Activated CD4-positive, alpha-beta memory T cell treated with anti-CD3 and anti-CD28 coated beads for 36 hours (primary cell): ENCODE measurements around the gene MAST4. TPM values are rescaled to one million over a fixed set of nuclear protein-coding genes. Genes with fewer than 3 reads are reported as not detected.
"Not testable (repeated sequence)": the region's sequence is repeated elsewhere in the genome, so short reads cannot be mapped to it uniquely, and the experiment has no call there.

Experiments
- CTCF ChIA-PET: fragments of 350-600 bp; sonication (Branson Sonifier 250); formaldehyde crosslinking; loops from one replicate; lab custom pipeline; 2021; ENCODE audit warnings: antibody characterized with exemption, inconsistent platforms; lab: Charles Lee
- POLR2A ChIA-PET: fragments of 350-600 bp; sonication (Branson Sonifier 250); formaldehyde crosslinking; loops from one replicate; lab custom pipeline; 2021; ENCODE audit warnings: antibody characterized with exemption; lab: Charles Lee
- DNase-seq: peaks from one replicate; pipeline ENCODE4 v3.0.0-alpha.2; 2020
- H3K27ac Mint-ChIP-seq: one replicate; pipeline ENCODE4 v1.8.0; 2021; ENCODE audit warnings: mixed read lengths
- H3K27me3 Mint-ChIP-seq: one replicate; pipeline ENCODE4 v1.8.0; 2021; ENCODE audit warnings: mixed read lengths
- H3K36me3 Mint-ChIP-seq: one replicate; pipeline ENCODE4 v1.8.0; 2021; ENCODE audit warnings: mixed read lengths
- H3K4me1 Mint-ChIP-seq: one replicate; pipeline ENCODE4 v1.8.0; 2021; ENCODE audit warnings: low read depth, mixed read lengths
- H3K4me3 Mint-ChIP-seq: one replicate; pipeline ENCODE4 v1.8.0; 2021; ENCODE audit warnings: mild to moderate bottlenecking, mixed read lengths
- H3K9me3 Mint-ChIP-seq: one replicate; pipeline ENCODE4 v1.8.0; 2021; ENCODE audit warnings: mixed read lengths
- intact Hi-C: fragments of 100-400 bp; cut with micrococcal nuclease; formaldehyde crosslinking; loops from one replicate; pipeline ENCODE4 v1.15.1; 2023
- total RNA-seq, 2 experiments: library from RNA; stranded (reverse); gene quantifications; one replicate each; pipeline ENCODE4 v1.2.3, GENCODE V29; 2021

Gene MAST4
- total RNA-seq, 2 experiments from 2014 or later, result 30.2 to 30.3 TPM

- Mint-ChIP-seq H3K4me1 (peaks cover 2% of the 10 kb centered on the region), H3K27ac (no peak overlapping the region), H3K9me3 (no peaks in the 10 kb centered on the region), H3K36me3 (no peaks in the 10 kb centered on the region), H3K27me3 (peaks cover 23% of the 10 kb centered on the region), H3K4me3 (no peak overlapping the region)
- intact Hi-C loops, result no loop called here
- ChIA-PET POLR2A (no interaction called here), CTCF (no interaction called here)
- DNase-seq, result no peak
These were observed 214.7 kb downstream of the MAST4 start for GRCh38 chr5:66810848-66811261.

- H3K4me1 Mint-ChIP-seq, result peaks cover 2% of the 10 kb centered on the region
- no peak overlapping the region for H3K4me3 Mint-ChIP-seq
- ChIA-PET POLR2A (no interaction called here), CTCF (interaction anchor here (0.9 to 3.6 kb wide), 6 partner anchors 16 to 506 kb away, joined by 3 to 40 read pairs (median 4); no protein-coding TSS in a partner anchor)
- intact Hi-C loops, result no loop called here
- no peaks in the 10 kb centered on the region for H3K36me3 Mint-ChIP-seq
- H3K27me3 Mint-ChIP-seq, result peaks cover 17% of the 10 kb centered on the region
- DNase-seq, result no peak
- H3K9me3 Mint-ChIP-seq, result no peaks in the 10 kb centered on the region
- no peak overlapping the region for H3K27ac Mint-ChIP-seq
These were observed 216.1 kb downstream of the MAST4 start for GRCh38 chr5:66812291-66812690.

- intact Hi-C loops, result no loop called here
- H3K4me3 Mint-ChIP-seq, result no peak overlapping the region
These were observed 217.1 kb downstream of the MAST4 start for GRCh38 chr5:66813306-66813705.

DNA sequence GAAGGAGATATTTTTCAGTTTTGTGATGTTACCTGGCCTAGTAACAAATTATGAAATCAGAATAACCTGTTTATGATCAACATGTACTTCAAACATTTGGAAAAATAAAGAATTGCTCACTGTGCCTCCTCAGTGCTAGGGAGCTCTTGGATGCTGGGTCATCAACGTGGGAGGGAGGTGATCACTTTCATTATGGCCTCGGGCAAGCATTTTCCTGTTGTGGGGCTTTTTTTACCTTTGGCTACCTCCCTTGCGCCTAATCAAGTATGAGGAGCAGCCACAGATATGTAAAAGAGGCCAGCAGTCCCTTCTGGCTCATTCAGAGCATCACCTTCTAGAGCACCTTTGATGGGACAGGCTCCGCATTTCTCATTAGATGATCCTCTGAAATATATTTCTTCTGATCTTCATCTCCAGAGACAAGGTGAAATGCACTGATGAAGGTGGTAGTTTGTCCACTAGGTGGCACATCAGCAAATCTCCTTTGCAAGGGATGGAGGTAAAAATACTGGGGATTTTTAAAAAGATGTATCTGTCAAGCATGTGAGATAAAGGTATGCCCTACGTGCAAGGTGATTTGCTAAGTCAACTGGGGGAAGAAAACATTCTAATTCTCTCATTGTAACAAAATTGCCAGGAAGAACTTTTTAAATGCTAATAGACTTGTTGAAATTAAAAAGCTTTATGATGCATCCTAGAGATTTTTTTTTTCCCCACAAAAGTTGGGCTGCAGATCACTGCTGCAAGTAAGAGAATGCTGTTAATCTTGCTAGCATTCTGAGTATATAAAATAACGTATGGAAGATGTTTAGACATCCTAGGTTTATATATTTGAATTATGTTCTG lies 218.2 kb downstream of the MAST4 start:
- Mint-ChIP-seq H3K27me3 (peaks cover 8% of the 10 kb centered on the region), H3K9me3 (no peaks in the 10 kb centered on the region), H3K4me3 (no peak overlapping the region), H3K4me1 (peaks cover 2% of the 10 kb centered on the region), H3K36me3 (no peaks in the 10 kb centered on the region), H3K27ac (no peak overlapping the region)
- POLR2A ChIA-PET, result no interaction called here
- CTCF ChIA-PET, result interaction anchor here (0.7 to 3.6 kb wide), 27 partner anchors 9 to 508 kb away, joined by 3 to 40 read pairs (median 4); no protein-coding TSS in a partner anchor
- peak; percentile 56 for DNase-seq
- intact Hi-C loops, result loop anchor here (1.0 kb wide), 1 partner anchor 50 kb away; no protein-coding TSS in a partner anchor

More at GRCh38 chr5:66813306-66813705, 217.1 kb downstream of the MAST4 start:
- H3K27ac Mint-ChIP-seq, result no peak overlapping the region
- no peaks in the 10 kb centered on the region for H3K9me3 Mint-ChIP-seq
- peaks cover 2% of the 10 kb centered on the region for H3K4me1 Mint-ChIP-seq
- CTCF ChIA-PET, result interaction anchor here (0.6 to 3.6 kb wide), 10 partner anchors 11 to 1751 kb away, joined by 3 to 40 read pairs (median 4); no protein-coding TSS in a partner anchor
- DNase-seq, result no peak
- H3K36me3 Mint-ChIP-seq, result no peaks in the 10 kb centered on the region
- POLR2A ChIA-PET, result no interaction called here
- H3K27me3 Mint-ChIP-seq, result peaks cover 12% of the 10 kb centered on the region

DNA sequence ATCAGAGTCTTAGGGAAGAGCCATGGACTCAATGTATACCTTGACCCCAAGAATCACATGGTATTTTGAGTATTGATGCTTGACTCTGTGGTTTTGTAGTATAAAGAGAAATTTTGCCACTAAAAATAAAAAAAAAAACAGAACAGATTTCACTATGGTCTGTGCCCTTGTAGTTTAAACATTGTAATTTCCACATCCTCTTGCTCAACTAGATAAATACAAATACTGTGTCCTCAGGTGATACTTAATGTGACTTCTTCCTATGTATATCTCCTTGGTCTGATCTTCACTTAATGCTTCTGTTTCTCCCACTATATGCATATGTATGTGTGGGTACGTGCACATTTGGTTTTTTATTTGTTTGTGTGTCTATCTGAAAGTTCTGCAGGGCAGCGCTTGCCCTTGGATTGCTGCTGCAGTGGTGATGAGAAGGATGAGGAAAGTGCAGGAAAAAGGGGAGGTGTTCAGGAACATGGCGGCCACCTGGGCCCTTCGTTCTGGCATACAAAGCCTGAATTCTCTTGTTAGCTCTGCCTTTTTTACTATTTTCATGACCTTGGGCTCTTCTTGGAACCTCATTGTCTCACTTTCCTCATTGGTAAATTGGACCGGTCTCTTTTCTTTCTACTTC lies 222.2 kb downstream of the MAST4 start:
- DNase-seq, result no peak
- Mint-ChIP-seq H3K4me3 (no peak overlapping the region), H3K27me3 (peaks cover 3% of the 10 kb centered on the region), H3K9me3 (no peaks in the 10 kb centered on the region), H3K36me3 (no peaks in the 10 kb centered on the region), H3K4me1 (peaks cover 25% of the 10 kb centered on the region), H3K27ac (no peak overlapping the region)
- ChIA-PET POLR2A (no interaction called here), CTCF (interaction anchor here (0.9 to 2.0 kb wide), 6 partner anchors 11 to 512 kb away, joined by 3 to 17 read pairs (median 4); no protein-coding TSS in a partner anchor)
- intact Hi-C loops, result no loop called here

DNA sequence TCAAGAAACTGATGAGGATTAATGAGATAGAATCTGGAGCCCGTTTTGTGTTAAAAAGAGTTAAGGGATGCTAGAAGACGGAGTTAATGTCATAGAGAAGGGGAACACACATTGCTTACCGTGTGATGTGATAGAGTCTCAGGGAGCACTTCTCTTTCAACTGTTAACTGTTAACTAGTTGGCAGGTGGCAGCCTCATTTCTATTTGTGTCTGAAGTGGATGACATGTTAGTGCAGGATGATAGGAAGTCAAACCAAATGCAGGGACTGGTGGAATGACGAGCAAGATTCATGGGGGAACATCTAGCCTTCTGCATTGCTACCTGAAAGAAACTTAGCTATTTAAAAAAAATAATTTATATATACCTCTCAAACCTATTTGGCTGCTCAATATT lies 222.7 kb downstream of the MAST4 start:
- H3K9me3 Mint-ChIP-seq, result no peaks in the 10 kb centered on the region
- no peak overlapping the region for H3K27ac Mint-ChIP-seq
- no peak for DNase-seq
- ChIA-PET CTCF (interaction anchor here (0.6 to 2.0 kb wide), 2 partner anchors 11 to 38 kb away, joined by 4 to 17 read pairs; no protein-coding TSS in a partner anchor), POLR2A (interaction anchor here (1.1 kb wide), 1 partner anchor 10 kb away, joined by 4 read pairs; no protein-coding TSS in a partner anchor)
- intact Hi-C loops, result no loop called here
- peaks cover 30% of the 10 kb centered on the region for H3K4me1 Mint-ChIP-seq
- H3K27me3 Mint-ChIP-seq, result peaks cover under 1% of the 10 kb centered on the region
- no peaks in the 10 kb centered on the region for H3K36me3 Mint-ChIP-seq
- no peak overlapping the region for H3K4me3 Mint-ChIP-seq

DNA sequence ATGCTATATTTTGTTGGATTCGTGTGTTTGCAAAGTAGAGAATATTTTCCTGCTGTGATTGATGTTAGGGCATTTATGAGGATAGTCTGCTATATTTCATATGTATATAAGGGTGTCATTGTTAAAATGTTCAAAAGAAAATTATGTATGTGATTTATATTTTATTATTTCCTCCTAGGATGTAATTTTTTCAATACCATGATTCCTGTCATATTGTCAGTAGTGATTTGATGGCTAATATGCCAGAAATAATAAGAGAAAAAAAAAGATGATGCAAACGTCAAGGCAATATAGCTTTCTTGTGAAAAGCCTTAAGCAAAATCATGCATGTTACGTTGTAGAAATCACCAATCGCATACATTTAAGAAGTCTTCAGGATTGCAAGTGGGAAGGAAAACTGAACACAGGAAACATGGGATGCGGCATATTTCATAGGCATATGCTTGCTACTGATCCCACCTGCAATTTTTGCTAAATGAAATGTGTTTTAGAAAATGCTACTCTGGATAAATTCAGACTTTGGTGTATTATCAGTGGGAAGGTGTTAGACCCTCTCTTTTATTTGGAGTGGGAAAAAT lies 224.5 kb downstream of the MAST4 start:
- H3K27me3 Mint-ChIP-seq, result no peaks in the 10 kb centered on the region
- H3K9me3 Mint-ChIP-seq, result no peaks in the 10 kb centered on the region
- H3K36me3 Mint-ChIP-seq, result no peaks in the 10 kb centered on the region
- DNase-seq, result no peak
- intact Hi-C loops, result no loop called here
- H3K4me3 Mint-ChIP-seq, result no peak overlapping the region
- H3K27ac Mint-ChIP-seq, result no peak overlapping the region
- CTCF ChIA-PET, result interaction anchor here (0.6 to 2.0 kb wide), 7 partner anchors 9 to 513 kb away, joined by 3 to 17 read pairs (median 4); no protein-coding TSS in a partner anchor
- POLR2A ChIA-PET, result no interaction called here
- H3K4me1 Mint-ChIP-seq, result peaks cover 34% of the 10 kb centered on the region

GRCh38 chr5:66821688-66822429 lies 225.7 kb downstream of the MAST4 start:
- Mint-ChIP-seq H3K9me3 (no peaks in the 10 kb centered on the region), H3K27ac (peak overlapping the region; percentile 88), H3K27me3 (no peaks in the 10 kb centered on the region), H3K4me1 (peaks cover 34% of the 10 kb centered on the region), H3K36me3 (no peaks in the 10 kb centered on the region), H3K4me3 (peak overlapping the region; percentile 48)
- peak; percentile 77 for DNase-seq
- ChIA-PET POLR2A (interaction anchor here (1.7 kb wide), 1 partner anchor 18 kb away, joined by 5 read pairs; no protein-coding TSS in a partner anchor), CTCF (interaction anchor here (0.7 to 2.0 kb wide), 3 partner anchors 8 to 43 kb away, joined by 3 to 13 read pairs (median 3); no protein-coding TSS in a partner anchor)
- intact Hi-C loops, result loop anchor here (1.0 kb wide), 1 partner anchor 18 kb away; no protein-coding TSS in a partner anchor

DNA sequence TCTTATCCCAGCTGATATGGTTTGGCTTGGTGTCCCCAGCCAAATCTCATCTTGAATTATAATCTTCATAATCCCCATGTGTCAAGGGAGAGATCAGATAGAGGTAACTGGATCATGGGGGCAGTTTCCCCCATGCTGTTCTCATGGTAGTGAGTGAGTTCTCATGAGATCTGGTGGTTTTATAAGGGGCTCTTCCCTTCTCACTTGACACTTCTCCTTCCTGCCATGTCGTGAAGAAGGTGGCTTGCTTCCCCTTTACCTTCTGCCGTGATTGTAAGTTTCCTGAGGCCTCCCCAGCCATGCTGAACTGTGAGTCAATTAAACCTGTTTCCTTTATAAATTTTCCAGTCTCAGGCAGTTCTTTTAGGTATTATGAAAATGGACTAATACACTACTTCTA lies 226.7 kb downstream of the MAST4 start:
- not testable (repeated sequence) for H3K36me3 Mint-ChIP-seq, H3K4me3 Mint-ChIP-seq, DNase-seq, H3K27me3 Mint-ChIP-seq, H3K9me3 Mint-ChIP-seq
- ChIA-PET POLR2A (interaction anchor here (1.7 kb wide), 1 partner anchor 17 kb away, joined by 5 read pairs; no protein-coding TSS in a partner anchor), CTCF (interaction anchor here (2.0 kb wide), 1 partner anchor 42 kb away, joined by 13 read pairs; no protein-coding TSS in a partner anchor)
- intact Hi-C loops, result loop anchor here (1.0 kb wide), 1 partner anchor 17 kb away; no protein-coding TSS in a partner anchor
- peaks cover 36% of the 10 kb centered on the region for H3K4me1 Mint-ChIP-seq
- H3K27ac Mint-ChIP-seq, result peak overlapping the region; percentile 88

DNA sequence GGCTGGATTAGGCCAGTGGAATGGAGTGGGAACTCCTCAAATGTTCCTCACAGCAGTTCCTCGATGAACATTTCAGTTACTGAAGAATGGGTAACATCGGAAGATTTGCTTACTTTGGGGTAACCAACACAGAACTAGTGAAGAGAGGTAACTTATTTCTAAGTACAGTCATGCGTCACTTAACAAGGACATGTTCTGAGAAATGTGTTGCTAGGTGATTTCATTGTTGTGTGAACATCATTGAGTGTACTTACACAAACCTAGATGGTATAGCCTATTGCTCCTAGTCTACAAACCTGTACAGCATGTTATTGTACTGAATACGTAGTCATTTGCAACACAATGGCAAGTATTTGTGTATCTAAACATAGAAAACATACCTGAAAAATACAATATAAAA lies 228.3 kb downstream of the MAST4 start:
- no peaks in the 10 kb centered on the region for H3K36me3 Mint-ChIP-seq
- H3K4me3 Mint-ChIP-seq, result no peak overlapping the region
- peaks cover 3% of the 10 kb centered on the region for H3K27me3 Mint-ChIP-seq
- no peaks in the 10 kb centered on the region for H3K9me3 Mint-ChIP-seq
- DNase-seq, result no peak
- peak overlapping the region; percentile 84 for H3K27ac Mint-ChIP-seq
- ChIA-PET CTCF (interaction anchor here (0.9 to 1.0 kb wide), 2 partner anchors 19 to 59 kb away, joined by 3 read pairs; no protein-coding TSS in a partner anchor), POLR2A (interaction anchor here (0.6 to 0.7 kb wide), 3 partner anchors 10 to 19 kb away, joined by 3 read pairs; no protein-coding TSS in a partner anchor)
- peaks cover 48% of the 10 kb centered on the region for H3K4me1 Mint-ChIP-seq
- intact Hi-C loops, result no loop called here

DNA sequence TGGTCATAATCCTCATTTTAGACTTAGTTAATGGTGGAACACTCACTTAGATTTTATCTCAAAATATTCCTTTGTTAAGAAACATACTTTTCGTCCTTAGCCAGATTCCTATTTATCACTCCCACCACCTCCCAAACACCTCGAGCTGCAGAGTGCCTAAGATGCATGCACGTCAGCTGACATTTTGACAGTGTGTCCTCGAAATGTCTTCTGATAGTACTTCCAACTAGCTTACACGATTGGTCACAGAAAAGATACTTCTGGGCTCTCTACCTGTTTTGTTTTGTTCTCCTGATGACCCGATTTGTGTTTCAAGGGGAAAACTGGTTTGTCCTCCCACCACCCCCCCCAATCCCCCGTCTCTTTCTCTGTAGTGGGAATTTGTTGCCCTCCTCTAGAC lies 230.1 kb downstream of the MAST4 start:
- Mint-ChIP-seq H3K4me1 (peaks cover 54% of the 10 kb centered on the region), H3K27ac (no peak overlapping the region), H3K27me3 (peaks cover 3% of the 10 kb centered on the region), H3K36me3 (no peaks in the 10 kb centered on the region), H3K9me3 (no peaks in the 10 kb centered on the region), H3K4me3 (no peak overlapping the region)
- DNase-seq, result no peak
- POLR2A ChIA-PET, result no interaction called here
- CTCF ChIA-PET, result interaction anchor here (5.4 kb wide), 1 partner anchor 13 kb away, joined by 40 read pairs; no protein-coding TSS in a partner anchor
- intact Hi-C loops, result loop anchor here (5.0 kb wide), 3 partner anchors 36 to 381 kb away; no protein-coding TSS in a partner anchor
